GM18511 (cell line): ENCODE measurements around the gene CNPY3.
"Not testable (repeated sequence)": the region's sequence is repeated elsewhere in the genome, so short reads cannot be mapped to it uniquely, and the experiment has no call there.

Experiments used
- ATAC-seq: cut with Tn5 transposase; IDR thresholded peaks from one replicate; pipeline ENCODE4 v1.9.1; 2021; ENCODE audit warnings: mild to moderate bottlenecking, moderate library complexity; ENCODE audit not compliant: unreplicated experiment

CNPY3 gene

GRCh38 chr6:42928986-42929820 is at the start of gene CNPY3:
CNPY3 (plus strand) TSS chr6:42929480; CDS start chr6:42929571, 91 bp downstream.
- peak; percentile 80 for ATAC-seq

GRCh38 chr6:42880240-42880817 is 49.0 kb upstream of the CNPY3 start:
- ATAC-seq, result not testable (repeated sequence)

GRCh38 chr6:42880871-42881270 is 48.4 kb upstream of the CNPY3 start:
- not testable (repeated sequence) for ATAC-seq

GRCh38 chr6:42885702-42886101 is 43.6 kb upstream of the CNPY3 start:
- ATAC-seq, result no peak

- not testable (repeated sequence) for ATAC-seq
Measured at GRCh38 chr6:42888201-42888600, 41.1 kb upstream of the CNPY3 start.

GRCh38 chr6:42889815-42890214 is 39.5 kb upstream of the CNPY3 start:
- no peak for ATAC-seq

- ATAC-seq, result peak; percentile 93
Measured at GRCh38 chr6:42890311-42891198, 38.7 kb upstream of the CNPY3 start.

GRCh38 chr6:42891199-42891722 is 38.0 kb upstream of the CNPY3 start:
- no peak for ATAC-seq

- ATAC-seq, result not testable (repeated sequence)
Measured at GRCh38 chr6:42894041-42894828, 35.0 kb upstream of the CNPY3 start.

GRCh38 chr6:42896178-42896719 is 33.0 kb upstream of the CNPY3 start:
- ATAC-seq, result no peak

GRCh38 chr6:42898891-42899361 is 30.4 kb upstream of the CNPY3 start:
- no peak for ATAC-seq

GRCh38 chr6:42899871-42900270 is 29.4 kb upstream of the CNPY3 start:
- no peak for ATAC-seq

GRCh38 chr6:42901538-42901957 is 27.7 kb upstream of the CNPY3 start:
- ATAC-seq, result peak; percentile 57

- not testable (repeated sequence) for ATAC-seq
Measured at GRCh38 chr6:42902429-42903263, 26.6 kb upstream of the CNPY3 start.

GRCh38 chr6:42904467-42904866 is 24.8 kb upstream of the CNPY3 start:
- ATAC-seq, result no peak

- no peak for ATAC-seq
Measured at GRCh38 chr6:42907336-42907735, 21.9 kb upstream of the CNPY3 start.

- no peak for ATAC-seq
Measured at GRCh38 chr6:42909835-42910234, 19.4 kb upstream of the CNPY3 start.

GRCh38 chr6:42911171-42912021 is 17.9 kb upstream of the CNPY3 start:
- ATAC-seq, result no peak
